ENCODE data around the gene MCIDAS.

The MCIDAS gene

DNA sequence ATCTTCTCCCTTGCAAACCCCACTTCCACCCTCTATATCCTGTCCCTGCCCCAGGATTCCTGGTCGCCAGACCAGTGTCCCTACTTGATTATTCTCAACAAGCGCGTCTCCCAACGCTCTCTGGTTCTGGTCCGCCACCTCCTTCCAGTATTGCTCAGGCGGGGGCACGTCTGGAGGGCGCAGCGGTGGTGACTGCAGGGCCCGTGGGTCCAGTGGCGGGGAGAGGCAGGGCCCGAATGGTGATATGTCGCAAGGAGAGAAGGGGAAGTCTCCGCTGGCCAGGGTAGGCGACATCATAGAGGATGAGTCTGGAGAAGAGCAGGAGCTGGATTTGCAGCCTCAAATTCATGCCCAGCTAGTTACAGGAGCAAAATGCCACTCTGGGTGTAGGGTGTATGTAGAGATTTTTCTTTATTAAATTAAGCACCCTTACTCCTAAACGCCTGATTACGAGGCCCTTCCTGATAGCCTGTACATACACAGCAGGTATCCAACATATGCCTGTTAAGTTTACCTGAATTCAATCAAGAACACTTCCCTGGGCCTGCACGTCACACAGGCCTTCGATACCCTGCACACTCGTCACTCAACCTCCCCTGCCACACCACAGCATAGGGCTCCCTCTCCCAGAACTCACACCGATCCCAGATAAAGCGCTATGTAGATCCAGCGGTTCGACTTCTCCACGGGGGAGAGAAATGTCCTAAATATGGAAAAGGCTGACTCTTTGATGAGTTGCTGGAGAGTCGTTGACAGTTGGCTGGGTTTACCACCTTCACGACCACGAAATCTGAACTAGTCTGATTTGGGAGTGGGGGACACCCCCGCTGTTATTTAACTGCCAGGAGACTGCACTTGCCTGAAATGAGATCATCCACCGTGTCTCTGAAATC, 4.8 kb downstream of the MCIDAS start:
- no peak for DNase-seq (ENCODE audit: low spot score)

DNA sequence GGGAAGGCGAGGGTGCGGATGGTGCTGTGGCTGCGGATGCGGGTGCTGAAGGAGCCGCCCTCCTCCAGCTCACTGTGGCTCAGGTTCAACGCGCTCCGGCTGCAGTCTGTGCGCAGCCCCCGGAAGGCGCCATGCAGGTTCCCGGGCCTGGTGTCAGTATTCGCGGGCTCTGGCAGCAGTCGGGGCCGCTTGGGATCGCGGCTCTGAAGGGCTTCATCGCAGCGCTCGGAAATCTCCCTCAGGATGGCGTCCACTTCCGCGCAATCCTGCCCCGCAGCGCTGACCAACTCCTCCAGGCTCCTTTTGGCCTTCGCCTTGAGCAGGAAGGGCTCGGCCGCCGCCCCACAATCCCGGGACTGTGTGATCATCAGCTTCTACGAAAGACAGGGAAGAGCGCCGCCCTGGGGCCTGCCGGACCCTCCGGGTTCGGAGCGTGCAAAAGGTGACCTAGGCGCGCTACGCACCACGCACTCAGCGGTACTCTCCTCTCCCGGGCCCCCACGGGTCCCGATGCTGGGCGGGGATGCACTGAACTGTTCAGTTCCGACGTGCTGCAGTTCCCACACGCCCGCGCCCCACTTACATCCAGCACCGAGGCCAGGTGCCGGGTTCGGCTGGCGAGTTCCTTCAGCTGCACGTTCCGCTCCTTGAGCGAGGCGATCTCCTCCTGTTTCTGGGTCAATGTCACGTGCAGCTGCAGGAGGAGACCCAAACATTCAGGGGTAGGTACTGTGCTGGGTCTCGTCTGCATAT, 6.5 kb downstream of the MCIDAS start:
- DNase-seq (ENCODE audit: low spot score): no peak

DNA sequence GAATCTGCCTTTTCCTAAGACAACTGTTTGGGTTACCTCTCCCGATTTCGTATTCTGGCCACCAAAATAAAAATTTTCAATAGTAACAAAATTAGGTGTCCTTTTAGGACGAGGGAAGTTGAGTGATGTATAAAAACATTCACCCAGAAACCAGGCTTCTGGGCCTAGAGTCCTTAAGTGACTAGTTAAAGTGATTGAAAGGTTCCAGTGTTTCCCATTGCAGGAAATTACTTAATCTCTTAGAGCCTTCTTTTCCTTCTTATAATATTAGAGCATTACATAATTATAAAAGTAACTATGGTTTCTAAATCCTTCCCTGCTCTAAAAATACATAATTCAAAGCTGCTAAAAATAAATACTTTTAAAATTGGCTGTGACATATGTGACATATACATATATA, 7.3 kb downstream of the MCIDAS start:
- no peak for DNase-seq (ENCODE audit: low spot score)

DNA sequence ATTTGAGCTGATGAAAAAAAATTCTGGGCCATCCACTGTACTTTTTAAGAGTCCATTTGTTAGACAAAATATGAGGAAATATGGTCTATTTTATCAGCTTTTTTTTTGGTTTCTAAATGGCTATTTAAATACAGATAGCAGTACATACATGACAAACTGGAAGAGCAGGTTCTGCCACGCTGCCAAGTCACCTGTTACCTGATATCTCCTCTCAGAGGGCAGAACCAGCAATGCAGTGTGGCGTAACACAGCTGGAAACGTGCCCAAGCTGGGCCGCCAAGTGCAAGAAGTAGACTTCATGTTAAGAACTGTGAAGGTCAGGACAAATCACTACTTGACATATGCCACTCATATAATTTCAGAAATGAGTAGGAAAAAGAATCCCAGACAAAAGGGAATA, 8.1 kb downstream of the MCIDAS start:
- no peak for DNase-seq (ENCODE audit: low spot score)

DNA sequence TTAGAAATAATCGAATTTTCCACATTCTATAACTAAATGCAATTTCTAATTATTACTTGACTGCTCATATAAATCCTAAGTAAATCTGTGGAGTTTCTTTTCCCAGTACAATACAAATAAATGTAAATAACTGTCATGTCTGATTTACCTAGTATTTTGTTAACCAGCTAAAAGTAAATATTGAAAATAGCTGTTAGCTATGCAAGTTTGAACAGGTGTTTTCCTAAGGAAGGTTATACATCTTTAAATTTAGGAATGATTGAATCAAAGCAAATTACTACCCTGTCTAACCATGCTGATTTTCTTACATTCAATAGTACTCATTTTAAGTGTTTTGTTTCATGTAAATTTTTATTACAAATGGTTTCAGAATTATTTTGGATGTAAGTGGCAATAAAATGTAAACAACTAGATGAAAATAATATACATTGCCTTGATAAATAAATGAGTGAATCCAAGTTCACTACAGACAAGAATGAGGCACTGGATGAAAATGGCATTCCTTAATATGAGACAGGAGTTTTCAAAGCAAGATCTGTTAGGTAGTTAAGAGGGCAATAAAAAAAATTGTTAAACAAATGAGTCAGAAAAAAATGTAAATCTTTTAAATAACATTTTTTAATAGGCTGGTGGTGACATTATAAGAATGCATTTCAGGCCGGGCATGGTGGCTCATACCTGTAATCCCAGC, 15.8 kb downstream of the MCIDAS start:
- DNase-seq (ENCODE audit: low spot score): no peak

DNA sequence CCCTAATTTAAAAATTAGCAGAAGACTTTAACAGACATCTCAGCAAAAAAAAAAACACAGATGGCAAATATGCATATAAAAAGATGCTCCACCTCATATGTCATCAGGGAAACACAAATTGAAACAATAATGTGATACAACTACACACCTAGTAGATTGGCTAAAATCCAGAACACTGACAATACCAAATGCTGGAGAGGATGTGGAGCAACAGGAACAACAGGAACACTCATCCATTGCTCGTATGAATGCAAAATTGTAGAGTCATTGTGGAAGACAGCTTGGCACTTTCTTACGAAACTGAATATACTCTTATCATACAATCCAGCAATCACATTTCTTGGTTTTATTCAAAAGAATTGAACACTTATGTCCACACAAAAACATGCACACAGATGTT, 22.1 kb downstream of the MCIDAS start:
- no peak for DNase-seq (ENCODE audit: low spot score)

DNA sequence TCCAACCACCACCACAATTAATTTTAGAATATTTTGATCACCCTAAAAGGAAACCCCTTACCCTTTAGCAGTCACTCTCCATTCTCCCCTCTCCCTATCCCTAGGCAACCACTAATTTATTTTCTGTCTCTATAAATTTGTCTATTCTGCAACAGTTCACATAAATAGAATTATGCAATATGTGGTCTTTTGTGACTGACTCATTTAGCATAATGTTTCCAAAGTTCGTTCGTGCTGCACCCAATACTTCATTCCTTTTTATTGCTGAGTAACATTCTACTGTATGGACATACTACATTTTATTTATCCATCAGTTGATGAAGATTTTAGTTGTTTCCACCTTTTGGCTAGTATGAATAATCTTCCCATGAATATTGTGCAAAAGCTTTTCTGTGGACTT, 36.0 kb downstream of the MCIDAS start:
- DNase-seq (ENCODE audit: low spot score): no peak

DNA sequence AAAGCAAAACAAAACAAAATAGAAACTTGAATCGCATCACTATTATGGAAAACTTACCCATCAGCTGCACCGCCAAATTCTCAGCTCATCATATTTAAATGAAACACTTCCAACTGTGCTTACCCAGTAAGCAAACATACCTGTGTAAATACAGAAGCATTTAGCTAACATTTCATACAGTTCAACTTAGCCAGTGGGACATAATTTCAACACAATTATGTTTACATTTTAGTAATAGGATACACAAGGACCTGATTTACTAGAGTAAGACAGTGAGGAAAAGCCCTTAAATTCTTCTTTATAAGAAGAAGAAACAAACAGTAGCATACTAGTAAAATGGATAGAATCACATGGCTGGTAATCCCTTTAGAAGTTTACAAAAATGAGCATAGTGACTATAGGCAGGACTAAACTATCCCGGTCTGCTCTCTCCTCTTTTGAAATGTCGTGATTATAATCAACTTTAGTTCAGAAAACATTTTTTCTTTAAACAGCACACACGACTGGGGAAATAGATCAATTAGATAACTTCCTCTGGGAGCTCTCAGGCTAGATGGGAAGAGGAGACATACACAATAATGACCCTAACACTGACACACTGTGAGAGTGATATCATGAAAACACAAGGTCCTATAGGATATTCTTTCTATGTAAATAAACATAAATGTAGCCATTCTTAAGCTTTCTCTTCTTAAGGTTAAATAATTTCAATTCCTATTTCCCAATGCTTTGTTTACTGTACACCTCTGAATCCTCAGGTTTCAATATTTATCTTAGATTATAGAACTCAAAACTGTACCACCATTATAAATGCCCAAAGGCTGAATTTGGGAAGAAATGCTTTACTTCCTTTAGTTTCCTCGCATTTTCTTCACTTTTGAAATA, 38.2 kb downstream of the MCIDAS start:
- no peak for DNase-seq (ENCODE audit: low spot score)

DNA sequence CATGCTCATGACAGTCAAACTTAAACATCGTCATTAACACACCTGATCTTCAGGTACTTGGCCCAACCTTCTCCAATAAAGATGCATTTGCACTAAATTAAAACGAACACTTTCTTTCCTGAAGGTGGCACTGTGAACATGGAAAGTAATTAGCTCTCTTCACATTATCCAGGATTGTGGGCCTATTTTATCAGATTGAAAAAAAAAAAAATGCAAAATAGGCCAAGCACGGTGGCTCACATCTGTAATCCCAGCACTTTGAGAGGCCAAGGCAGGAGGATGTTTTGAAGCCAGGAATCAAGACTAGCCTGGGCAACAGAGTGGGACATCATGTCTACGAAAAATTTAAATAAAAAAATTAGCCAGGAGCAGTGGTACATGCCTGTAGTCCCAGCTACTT, 39.7 kb downstream of the MCIDAS start:
- DNase-seq (ENCODE audit: low spot score): peak; percentile 19

DNA sequence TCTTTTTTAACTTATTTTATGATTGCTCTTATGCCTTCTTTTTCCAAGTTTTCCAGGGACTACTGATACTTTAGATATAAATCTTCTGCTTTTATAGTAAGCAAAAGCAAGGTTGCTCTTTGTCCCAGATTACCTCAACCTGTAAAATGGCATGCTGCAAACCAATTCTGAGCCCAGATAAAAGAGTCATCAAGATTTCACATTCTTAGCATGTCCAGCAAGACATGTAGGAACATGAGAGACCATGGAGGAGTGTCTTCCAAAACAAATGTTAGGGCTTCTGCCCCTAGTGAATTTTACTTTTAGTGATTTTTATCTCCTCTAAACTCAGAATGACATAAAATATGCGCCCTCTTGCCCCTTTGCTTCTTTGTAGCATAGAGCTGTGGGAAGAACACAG, 47.1 kb downstream of the MCIDAS start:
- DNase-seq (ENCODE audit: low spot score): no peak

DNA sequence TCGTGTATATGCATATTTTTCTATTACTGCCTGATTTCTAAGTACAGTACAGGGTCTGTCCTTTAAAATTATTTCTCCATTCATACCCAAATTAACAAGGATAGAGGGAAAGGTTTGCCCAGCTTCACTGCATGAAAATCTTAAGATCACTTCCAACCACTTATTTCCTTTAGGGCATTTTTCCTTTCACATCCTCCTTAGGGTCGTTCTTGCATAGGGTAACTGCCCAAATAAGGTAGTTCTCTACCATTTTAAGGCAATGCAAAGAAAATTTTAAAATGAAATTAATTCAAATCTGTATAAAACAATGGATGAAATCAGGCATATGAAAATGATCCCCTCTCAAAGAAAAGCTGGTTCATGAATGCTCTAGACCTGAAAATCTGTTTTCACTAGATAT, 50.0 kb downstream of the MCIDAS start:
- peak; percentile 8 for DNase-seq (ENCODE audit: low spot score)

DNA sequence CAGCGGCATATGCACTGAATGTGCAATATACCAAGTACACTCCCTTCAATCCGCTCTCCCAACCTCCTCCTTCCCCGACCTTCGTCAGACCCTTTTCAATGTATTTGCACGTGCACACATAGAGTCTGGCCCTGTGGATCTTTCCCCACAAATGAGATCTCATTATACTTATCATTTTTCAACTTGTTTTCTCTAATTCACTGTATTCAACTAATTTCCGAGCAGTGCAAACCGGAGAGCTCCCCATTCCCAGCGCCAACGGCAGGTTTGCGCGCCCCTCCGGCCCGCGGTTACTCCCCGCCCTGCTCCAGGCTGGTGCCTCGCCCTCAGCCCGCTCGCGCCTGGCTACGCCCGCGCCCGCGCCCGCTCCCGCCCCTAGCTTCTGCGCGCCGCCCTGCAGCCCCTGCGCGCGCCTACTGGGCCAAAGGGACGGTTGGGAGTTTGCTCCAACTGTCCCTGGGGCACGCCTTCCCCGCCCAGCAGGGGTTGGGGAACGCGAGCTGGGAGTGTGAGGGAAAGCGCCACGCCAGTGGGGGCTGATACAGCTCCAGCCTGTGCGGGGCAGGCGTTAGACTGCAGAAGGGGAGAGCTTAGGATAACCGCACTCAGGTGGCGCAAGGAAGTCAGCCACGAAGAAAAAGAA, 50.8 kb downstream of the MCIDAS start:
- DNase-seq (ENCODE audit: low spot score): peak; percentile 26

DNA sequence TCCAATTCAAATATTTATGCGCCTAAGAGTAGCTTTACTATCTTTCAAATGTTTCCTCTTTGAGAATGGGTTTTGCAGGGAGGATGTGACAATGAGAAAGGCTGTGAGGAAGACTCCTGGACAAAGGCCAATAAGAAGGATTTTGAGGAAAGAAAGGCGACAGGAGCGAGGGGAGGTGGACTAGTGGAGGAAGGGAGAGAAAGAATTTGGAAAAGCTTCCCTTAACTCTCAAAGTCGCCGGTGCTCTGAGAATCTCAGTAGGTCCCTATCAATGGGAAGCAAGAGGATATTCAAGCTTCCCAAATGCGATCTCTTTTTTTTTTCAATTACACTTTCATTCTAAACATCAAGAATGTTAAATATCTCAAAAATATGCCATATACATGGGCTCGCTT, 51.3 kb downstream of the MCIDAS start:
- no peak for DNase-seq (ENCODE audit: low spot score)

DNA sequence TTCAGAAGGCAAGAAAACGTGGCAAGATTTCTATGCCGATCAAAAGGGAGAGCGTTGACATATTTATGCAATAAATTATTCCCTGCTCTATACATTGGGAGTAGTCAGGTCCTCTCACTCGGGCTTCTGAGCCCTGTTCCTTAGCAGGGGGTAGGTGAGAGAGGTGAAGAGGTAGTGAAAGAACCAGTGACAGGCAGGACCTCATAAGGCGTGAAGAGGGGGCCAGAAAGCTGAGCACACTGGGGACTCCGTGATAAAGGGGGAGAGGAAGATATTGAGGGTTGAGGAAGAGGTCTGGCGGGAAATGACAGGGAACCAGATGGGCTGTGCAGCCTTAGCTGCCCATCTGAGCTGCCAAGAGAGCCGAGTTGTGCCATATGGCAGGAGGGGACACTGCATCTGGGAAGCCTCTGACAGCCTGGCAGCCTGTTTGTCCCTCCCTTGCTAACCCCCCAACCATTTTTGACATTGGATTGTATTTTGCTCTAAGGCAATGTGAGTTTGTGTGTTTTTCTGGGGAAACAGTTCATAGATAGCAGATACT, 53.4 kb downstream of the MCIDAS start:
- DNase-seq (ENCODE audit: low spot score): no peak

DNA sequence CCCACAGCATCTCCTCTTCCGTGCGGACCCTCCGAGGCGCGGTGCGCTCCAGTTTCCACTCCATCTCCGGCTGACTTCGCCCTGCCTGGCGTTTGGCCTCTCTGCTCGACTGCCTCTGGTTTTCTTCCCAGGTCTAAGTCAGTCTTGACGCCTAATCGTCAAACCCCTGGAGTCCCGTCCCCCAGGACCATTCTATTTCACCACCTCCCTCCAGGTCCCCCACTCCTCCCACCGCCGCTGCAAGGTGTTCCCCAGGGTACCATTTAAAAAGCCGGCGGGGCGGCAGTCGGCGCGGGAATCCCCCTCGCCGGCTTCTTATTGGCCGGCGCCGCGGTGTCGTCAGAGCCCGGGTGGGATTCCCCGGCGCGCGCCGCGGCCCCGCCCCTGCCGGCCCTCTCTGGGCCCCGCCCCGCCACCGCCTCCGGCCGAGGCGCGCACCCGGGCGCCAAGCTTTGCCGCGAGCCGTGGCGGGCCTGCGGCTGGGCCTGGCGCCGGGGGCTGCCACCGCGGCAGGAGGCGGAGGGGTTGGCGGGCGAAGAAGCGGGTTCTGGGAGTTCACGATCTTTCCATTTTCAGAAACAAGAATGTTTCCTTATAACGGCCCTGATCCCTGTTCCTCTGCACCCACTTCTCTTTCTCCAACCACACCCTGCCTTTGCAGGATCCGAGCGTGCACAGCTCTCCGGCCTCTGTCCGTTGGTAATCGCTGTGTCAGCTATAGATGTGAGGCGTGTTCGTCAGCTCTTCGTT, 54.0 kb downstream of the MCIDAS start, which contains the start of gene CDC20B:
Gene CDC20B (minus strand): TSS at position 241 of the 750 bp plus-strand sequence. CDS start 177 bp downstream, at position 64.
- DNase-seq (ENCODE audit: low spot score): peak; percentile 76

DNA sequence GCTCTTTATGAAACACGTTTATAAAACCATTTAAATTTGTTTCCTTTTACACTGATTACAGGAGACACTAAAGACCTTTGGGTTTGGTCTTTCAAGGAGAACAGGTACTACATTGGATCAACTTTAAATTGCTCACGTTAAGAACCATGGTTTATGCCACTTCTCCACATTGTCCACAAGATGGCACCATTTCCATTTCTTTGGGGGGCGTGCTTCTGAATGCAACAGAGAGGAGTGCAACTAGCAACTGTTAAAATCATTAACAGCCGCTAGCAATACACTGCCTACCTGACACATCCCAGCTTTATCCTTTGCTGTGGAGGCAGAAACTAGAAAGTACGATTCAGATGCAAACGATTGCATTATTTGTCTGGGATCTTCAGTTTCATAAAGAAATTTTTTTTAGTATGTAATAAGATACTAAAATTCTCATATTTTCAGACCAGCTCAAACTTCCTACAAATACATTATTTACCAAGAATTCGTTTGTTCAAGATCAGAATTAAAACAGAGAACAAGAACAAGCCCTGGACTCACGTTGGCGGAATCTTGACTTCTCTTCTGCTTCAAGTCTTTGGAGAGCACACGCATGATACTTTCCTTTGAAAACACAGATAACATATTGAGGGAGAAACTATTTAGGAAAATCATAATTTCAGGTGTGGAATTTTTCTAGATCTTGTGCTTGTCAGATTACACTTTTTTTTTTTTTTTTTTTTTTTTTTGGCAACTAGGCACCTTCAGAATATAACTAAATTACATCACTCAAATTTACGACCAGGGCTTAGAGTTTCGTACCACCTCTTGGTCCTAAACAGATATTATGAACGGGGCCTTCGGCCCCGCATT, 54.8 kb downstream of the MCIDAS start:
- DNase-seq (ENCODE audit: low spot score): peak; percentile 87

DNA sequence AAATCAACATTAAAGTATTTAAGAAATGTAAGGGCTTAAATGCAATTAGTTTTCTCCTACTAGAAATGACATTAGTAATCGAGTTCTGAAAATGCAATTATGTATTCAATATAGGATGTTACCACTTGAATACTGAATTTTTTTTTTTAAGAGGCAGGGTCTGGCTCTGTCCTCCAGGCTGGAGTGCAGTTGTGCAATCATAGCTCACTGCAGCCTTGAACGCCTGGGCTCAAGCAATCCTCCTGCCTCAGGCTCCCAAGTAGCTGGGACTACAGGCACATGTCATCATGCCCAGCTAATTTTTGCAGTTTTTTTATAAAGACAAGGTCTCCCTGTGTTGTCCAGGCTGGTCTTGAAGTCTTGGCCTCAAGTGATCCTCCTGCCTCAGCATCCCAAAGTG, 55.6 kb downstream of the MCIDAS start:
- DNase-seq (ENCODE audit: low spot score): no peak
